Measurements from ENCODE around the gene GNAL. TPM values are rescaled to one million over a fixed set of nuclear protein-coding genes. Genes with fewer than 3 reads are reported as not detected.

The GNAL gene
- total RNA-seq, 1 donor from 2014 or later: 4.5 TPM

DNA sequence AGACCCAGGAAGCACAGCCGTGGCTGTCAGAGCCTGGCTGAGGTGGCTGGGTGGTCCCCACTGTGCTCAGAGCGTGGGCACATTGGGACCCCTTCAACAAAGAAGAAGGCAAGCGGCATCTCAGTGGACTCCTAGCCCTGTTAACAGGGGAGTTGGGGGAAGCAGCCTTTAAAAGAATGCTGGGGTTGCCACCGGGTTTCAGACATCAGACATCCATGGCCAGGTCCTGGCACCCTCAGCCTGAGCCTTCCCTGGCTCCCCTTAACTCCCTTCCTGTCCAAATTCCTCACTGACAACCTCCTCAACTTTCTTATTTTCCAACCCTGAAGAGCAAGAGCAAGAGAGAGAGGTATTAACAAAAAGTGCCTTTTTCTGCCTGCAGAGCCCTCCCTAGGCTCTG lies 24.8 kb upstream of the GNAL start:
- no peak for TF ChIP-seq EZH2 (IDR thresholded peaks at IDR 0.05; ENCODE audit: insufficient read depth, low read length)
- TF ChIP-seq, protein P1, sequence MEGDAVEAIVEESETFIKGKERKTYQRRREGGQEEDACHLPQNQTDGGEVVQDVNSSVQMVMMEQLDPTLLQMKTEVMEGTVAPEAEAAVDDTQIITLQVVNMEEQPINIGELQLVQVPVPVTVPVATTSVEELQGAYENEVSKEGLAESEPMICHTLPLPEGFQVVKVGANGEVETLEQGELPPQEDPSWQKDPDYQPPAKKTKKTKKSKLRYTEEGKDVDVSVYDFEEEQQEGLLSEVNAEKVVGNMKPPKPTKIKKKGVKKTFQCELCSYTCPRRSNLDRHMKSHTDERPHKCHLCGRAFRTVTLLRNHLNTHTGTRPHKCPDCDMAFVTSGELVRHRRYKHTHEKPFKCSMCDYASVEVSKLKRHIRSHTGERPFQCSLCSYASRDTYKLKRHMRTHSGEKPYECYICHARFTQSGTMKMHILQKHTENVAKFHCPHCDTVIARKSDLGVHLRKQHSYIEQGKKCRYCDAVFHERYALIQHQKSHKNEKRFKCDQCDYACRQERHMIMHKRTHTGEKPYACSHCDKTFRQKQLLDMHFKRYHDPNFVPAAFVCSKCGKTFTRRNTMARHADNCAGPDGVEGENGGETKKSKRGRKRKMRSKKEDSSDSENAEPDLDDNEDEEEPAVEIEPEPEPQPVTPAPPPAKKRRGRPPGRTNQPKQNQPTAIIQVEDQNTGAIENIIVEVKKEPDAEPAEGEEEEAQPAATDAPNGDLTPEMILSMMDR (IDR thresholded peaks at IDR 0.05; ENCODE audit: insufficient read depth, low read depth, low read length): no peak
- H3K4me3 Mint-ChIP-seq (ENCODE audit: unreplicated experiment): no peak overlapping the region
- Histone ChIP-seq H3K4me1 (ENCODE audit: insufficient read depth, low read length) (no peaks in the 10 kb centered on the region), H3K4me2 (ENCODE audit: low read length) (no peak overlapping the region), H3K79me2 (ENCODE audit: insufficient read depth, low read length) (no peaks in the 10 kb centered on the region), H3K36me3 (ENCODE audit: insufficient read depth, low read length) (no peaks in the 10 kb centered on the region), H3K9ac (ENCODE audit: low read length) (no peak overlapping the region), H3K9me3 (ENCODE audit: insufficient read depth, low read depth, low read length) (no peaks in the 10 kb centered on the region), H3K27me3 (ENCODE audit: insufficient read depth, low read length) (peaks cover 6% of the 10 kb centered on the region), H3K4me3 (ENCODE audit: insufficient read depth, low read depth, low read length) (no peak overlapping the region), H3K27ac (ENCODE audit: low read depth, low read length) (no peak overlapping the region), H4K20me1 (ENCODE audit: insufficient read depth, low read length) (no peaks in the 10 kb centered on the region), H2AFZ (ENCODE audit: low read depth, low read length) (no peak overlapping the region)
- H3K9me3 Mint-ChIP-seq (ENCODE audit: unreplicated experiment): no peaks in the 10 kb centered on the region
- H3K36me3 Mint-ChIP-seq (ENCODE audit: low read depth, unreplicated experiment): no peaks in the 10 kb centered on the region
- no peak overlapping the region for H3K27ac Mint-ChIP-seq (ENCODE audit: unreplicated experiment)
- H3K27me3 Mint-ChIP-seq (ENCODE audit: low read depth, unreplicated experiment): peaks cover 17% of the 10 kb centered on the region
- DNase-seq (ENCODE audit: low read depth) (no peak), FAIRE-seq (no peak)
- H3K4me1 Mint-ChIP-seq (ENCODE audit: low read depth, unreplicated experiment): no peaks in the 10 kb centered on the region

- H3K4me3 Mint-ChIP-seq (ENCODE audit: unreplicated experiment): no peak overlapping the region
- H3K27me3 Mint-ChIP-seq (ENCODE audit: low read depth, unreplicated experiment): peaks cover 16% of the 10 kb centered on the region
- DNase-seq (ENCODE audit: low read depth) (no peak), FAIRE-seq (no peak)
- TF ChIP-seq EZH2 (IDR thresholded peaks at IDR 0.05; ENCODE audit: insufficient read depth, low read length): no peak
- TF ChIP-seq, protein P1 (IDR thresholded peaks at IDR 0.05; ENCODE audit: insufficient read depth, low read depth, low read length): no peak
- no peak overlapping the region for H3K9ac ChIP-seq (ENCODE audit: low read length)
- H3K79me2 ChIP-seq (ENCODE audit: insufficient read depth, low read length): no peaks in the 10 kb centered on the region
- no peaks in the 10 kb centered on the region for H3K9me3 ChIP-seq (ENCODE audit: insufficient read depth, low read depth, low read length)
- no peak overlapping the region for H3K27ac Mint-ChIP-seq (ENCODE audit: unreplicated experiment)
- no peaks in the 10 kb centered on the region for H3K4me1 Mint-ChIP-seq (ENCODE audit: low read depth, unreplicated experiment)
- no peaks in the 10 kb centered on the region for H3K4me1 ChIP-seq (ENCODE audit: insufficient read depth, low read length)
- H4K20me1 ChIP-seq (ENCODE audit: insufficient read depth, low read length): no peaks in the 10 kb centered on the region
- no peak overlapping the region for H2AFZ ChIP-seq (ENCODE audit: low read depth, low read length)
- H3K36me3 Mint-ChIP-seq (ENCODE audit: low read depth, unreplicated experiment): no peaks in the 10 kb centered on the region
- no peaks in the 10 kb centered on the region for H3K36me3 ChIP-seq (ENCODE audit: insufficient read depth, low read length)
- H3K4me3 ChIP-seq (ENCODE audit: insufficient read depth, low read depth, low read length): no peak overlapping the region
- peaks cover 6% of the 10 kb centered on the region for H3K27me3 ChIP-seq (ENCODE audit: insufficient read depth, low read length)
- no peaks in the 10 kb centered on the region for H3K9me3 Mint-ChIP-seq (ENCODE audit: unreplicated experiment)
- no peak overlapping the region for H3K4me2 ChIP-seq (ENCODE audit: low read length)
- H3K27ac ChIP-seq (ENCODE audit: low read depth, low read length): no peak overlapping the region
Observed at GRCh38 chr18:11665146-11665545, 23.9 kb upstream of the GNAL start.

DNA sequence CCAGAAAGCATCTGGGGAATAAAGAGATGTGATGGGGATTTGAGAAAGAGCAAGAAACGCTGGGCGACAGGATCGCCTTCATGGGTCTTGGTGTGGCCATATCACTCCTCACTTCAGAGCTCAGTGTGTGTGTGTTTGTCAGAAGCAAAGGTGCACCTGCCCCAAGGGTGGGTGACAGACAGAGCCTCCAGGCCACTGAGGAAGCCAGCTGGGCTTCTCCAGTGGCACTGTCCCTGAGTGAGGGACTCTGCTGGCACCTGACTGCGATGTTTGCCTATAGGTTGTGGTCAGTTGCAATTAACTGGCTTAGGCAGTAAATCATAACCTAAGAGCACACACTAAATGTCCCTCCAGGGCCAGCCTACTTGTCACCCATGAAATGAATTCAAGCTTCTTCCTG lies 23.5 kb upstream of the GNAL start:
- Histone ChIP-seq H3K9me3 (ENCODE audit: insufficient read depth, low read depth, low read length) (no peaks in the 10 kb centered on the region), H3K4me3 (ENCODE audit: insufficient read depth, low read depth, low read length) (no peak overlapping the region), H4K20me1 (ENCODE audit: insufficient read depth, low read length) (no peaks in the 10 kb centered on the region), H3K27me3 (ENCODE audit: insufficient read depth, low read length) (peaks cover 6% of the 10 kb centered on the region), H3K4me2 (ENCODE audit: low read length) (no peak overlapping the region), H3K79me2 (ENCODE audit: insufficient read depth, low read length) (no peaks in the 10 kb centered on the region), H2AFZ (ENCODE audit: low read depth, low read length) (no peak overlapping the region), H3K4me1 (ENCODE audit: insufficient read depth, low read length) (no peaks in the 10 kb centered on the region), H3K9ac (ENCODE audit: low read length) (no peak overlapping the region), H3K27ac (ENCODE audit: low read depth, low read length) (no peak overlapping the region), H3K36me3 (ENCODE audit: insufficient read depth, low read length) (no peaks in the 10 kb centered on the region)
- H3K4me3 Mint-ChIP-seq (ENCODE audit: unreplicated experiment): no peak overlapping the region
- DNase-seq (ENCODE audit: low read depth) (no peak), FAIRE-seq (no peak)
- H3K4me1 Mint-ChIP-seq (ENCODE audit: low read depth, unreplicated experiment): no peaks in the 10 kb centered on the region
- H3K36me3 Mint-ChIP-seq (ENCODE audit: low read depth, unreplicated experiment): no peaks in the 10 kb centered on the region
- TF ChIP-seq, protein P1 (IDR thresholded peaks at IDR 0.05; ENCODE audit: insufficient read depth, low read depth, low read length): no peak
- no peak for TF ChIP-seq EZH2 (IDR thresholded peaks at IDR 0.05; ENCODE audit: insufficient read depth, low read length)
- H3K9me3 Mint-ChIP-seq (ENCODE audit: unreplicated experiment): no peaks in the 10 kb centered on the region
- peaks cover 20% of the 10 kb centered on the region for H3K27me3 Mint-ChIP-seq (ENCODE audit: low read depth, unreplicated experiment)
- H3K27ac Mint-ChIP-seq (ENCODE audit: unreplicated experiment): no peak overlapping the region
